Measurements from ENCODE around the gene UGT3A2.

Gene UGT3A2

DNA sequence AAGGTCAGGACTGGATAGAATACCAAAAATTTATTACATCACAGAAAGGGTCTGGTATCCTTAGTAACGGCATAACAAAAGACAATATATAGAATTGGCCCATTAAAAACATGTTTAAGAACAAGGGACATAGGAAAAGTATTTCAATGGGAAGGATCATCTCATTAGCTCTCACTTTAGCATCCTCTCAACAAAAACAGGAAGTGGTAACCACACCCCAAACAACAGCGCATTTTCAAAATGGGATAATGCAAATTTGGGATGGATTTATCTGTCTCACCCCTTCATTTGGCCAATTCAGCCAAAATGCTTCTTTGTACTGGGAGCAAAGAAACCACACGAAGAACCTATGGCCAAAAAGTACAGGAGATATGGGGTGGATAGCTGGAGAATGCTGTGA is 65.7 kb downstream of the UGT3A2 start:
- DNase-seq = no peak

GRCh38 chr5:35999547-35999946 is 67.1 kb downstream of the UGT3A2 start:
- DNase-seq = no peak

DNA sequence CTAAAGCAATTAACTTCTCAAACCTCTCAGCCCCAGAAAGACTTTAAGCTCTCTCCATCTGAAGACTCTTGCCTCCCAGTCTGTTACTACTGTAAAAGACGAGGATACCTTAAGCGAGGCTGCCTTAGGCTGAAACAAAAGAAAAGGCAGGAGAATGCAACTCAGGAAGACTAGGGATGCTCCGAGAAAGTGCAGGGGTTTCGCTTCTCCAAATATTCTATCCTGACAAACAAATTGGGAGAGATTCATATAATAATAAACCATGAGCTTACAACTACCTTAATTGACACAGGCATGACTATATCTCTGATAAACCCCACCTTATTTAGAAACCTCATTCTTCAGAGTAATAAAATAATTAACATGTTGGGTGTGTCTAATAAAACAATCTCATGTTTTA is 70.6 kb downstream of the UGT3A2 start:
- DNase-seq = no peak

- no peak for DNase-seq
Measured at GRCh38 chr5:35990941-35991611, 75.6 kb downstream of the UGT3A2 start, which contains the start of gene UGT3A1. Gene UGT3A1, minus strand, starts transcription at chr5:35991390. Its CDS starts 150 bp downstream, at chr5:35991240.

DNA sequence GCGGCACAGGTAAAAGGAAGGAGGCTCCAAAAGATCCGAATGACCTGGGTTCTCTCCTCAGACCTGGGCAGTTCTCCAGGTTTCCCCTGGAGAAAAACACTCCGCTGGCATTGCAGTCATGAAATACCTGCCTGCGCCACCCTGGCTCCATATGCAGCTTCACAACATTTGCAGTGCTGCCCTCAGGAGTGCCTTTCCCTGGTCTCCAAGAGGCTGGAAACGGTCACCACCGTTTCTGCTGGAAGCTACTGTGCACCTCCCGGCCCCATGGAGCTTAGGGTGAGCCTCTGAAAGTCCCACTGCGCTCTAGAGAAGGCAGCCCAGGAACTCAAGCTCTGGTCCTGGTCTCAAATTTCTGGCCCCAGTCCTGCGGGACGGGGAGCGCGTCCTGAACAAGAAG is 76.2 kb downstream of the UGT3A2 start:
- DNase-seq = no peak

DNA sequence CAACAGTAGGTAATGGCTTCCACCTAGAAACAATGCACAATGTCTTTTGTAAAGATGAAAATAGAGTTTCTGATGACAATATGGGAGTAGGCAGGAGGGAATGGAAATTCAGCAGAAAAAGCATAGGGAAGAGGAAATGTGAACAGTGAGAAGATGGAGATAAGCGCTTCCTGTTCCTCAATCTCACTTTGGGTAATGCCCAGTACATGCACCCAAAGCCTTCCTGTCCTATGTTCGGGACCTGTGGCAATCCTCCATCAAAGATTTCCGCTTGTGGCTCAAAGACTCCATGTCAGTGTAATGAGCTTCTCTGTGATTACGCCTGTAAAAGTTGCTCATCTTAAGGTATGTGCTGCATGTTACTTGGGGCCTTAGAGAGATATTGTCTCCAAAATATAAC is 78.2 kb downstream of the UGT3A2 start:
- DNase-seq = no peak

GRCh38 chr5:35987776-35988175 is 78.9 kb downstream of the UGT3A2 start:
- no peak for DNase-seq

All from activated CD4-positive, alpha-beta T cell treated with anti-CD3 and anti-CD28 coated beads for 4 hours (primary cell).